Esophagus (tissue), 2 donors: ENCODE results near the gene PARN. TPM values are rescaled to one million over a fixed set of nuclear protein-coding genes. Genes with fewer than 3 reads are reported as not detected.

Experiments
- H3K27ac ChIP-seq, 2 donors: one replicate each; pipeline ENCODE4 v1.5.1; 2013; ENCODE audit warnings: low read depth in 2 of 2, mild to moderate bottlenecking in 2 of 2, inconsistent platforms in 1 of 2, low read length in 1 of 2, moderate library complexity in 1 of 2
- H3K27me3 ChIP-seq, 2 donors: one replicate each; pipeline ENCODE4 v1.6.1; 2013; ENCODE audit warnings: low read length in 2 of 2, control low read depth in 1 of 2, mild to moderate bottlenecking in 1 of 2; ENCODE audit not compliant: insufficient read depth in 2 of 2, control insufficient read depth in 1 of 2
- H3K36me3 ChIP-seq, 2 donors: one replicate each; pipeline ENCODE4 v1.6.1; 2013; ENCODE audit warnings: low read length in 1 of 2; ENCODE audit not compliant: control insufficient read depth in 2 of 2, insufficient read depth in 2 of 2
- H3K4me1 ChIP-seq, 2 donors: one replicate each; pipeline ENCODE4 v1.6.1; 2013; ENCODE audit warnings: low read length in 1 of 2; ENCODE audit not compliant: control insufficient read depth in 2 of 2, insufficient read depth in 2 of 2
- H3K4me3 ChIP-seq, 2 donors: one replicate each; pipeline ENCODE4 v1.5.1; 2013; ENCODE audit warnings: low read length in 2 of 2, mild to moderate bottlenecking in 2 of 2, low read depth in 1 of 2, moderate library complexity in 1 of 2
- H3K9me3 ChIP-seq, 2 donors: one replicate each; pipeline ENCODE4 v1.6.1; 2013; ENCODE audit warnings: mild to moderate bottlenecking in 2 of 2, low read depth in 1 of 2, low read length in 1 of 2, moderate library complexity in 1 of 2; ENCODE audit not compliant: control insufficient read depth in 2 of 2, insufficient read depth in 1 of 2
- WGBS, 2 donors: extraction: QIAGEN DNeasy Blood & Tissue Kit; methylation state at CpG; one replicate each; pipeline ENCODE4 v1.1.7; 2013; 5-methylcytosine and 5-hydroxymethylcytosine counted together
- polyA plus RNA-seq, 2 donors: library from polyadenylated mRNA; stranded (reverse); fragments of 200-250 nt; gene quantifications; one replicate each; pipeline ENCODE4 v1.2.3, GENCODE V29; 2013
- donor health status: healthy with polysubstance abuse.
- donor health status: Bipolar disorder and iron deficiency.

The PARN gene
- polyA plus RNA-seq, 2 donors = 5.5 to 11.9 TPM

- no peaks in the 10 kb centered on the region for H3K27me3 ChIP-seq
- no peak overlapping the region for H3K27ac ChIP-seq
- no peaks in the 10 kb centered on the region for H3K9me3 ChIP-seq
- no peaks in the 10 kb centered on the region for H3K36me3 ChIP-seq
- peaks cover 0 to 9% of the 10 kb centered on the region in 2 donors for H3K4me1 ChIP-seq
- WGBS, 2 donors = 85 to 86% methylated on average over 4 of the region's 4 CpGs
- no peak overlapping the region for H3K4me3 ChIP-seq
These were observed 140.6 kb downstream of the PARN start for GRCh38 chr16:14489460-14489859.

GRCh38 chr16:14487579-14487978 lies 142.5 kb downstream of the PARN start:
- no peak overlapping the region for H3K4me3 ChIP-seq
- 16 to 27% methylated on average over 3 of the region's 3 CpGs for WGBS, 2 donors
- H3K27ac ChIP-seq = no peak overlapping the region

GRCh38 chr16:14486520-14487303 lies 143.3 kb downstream of the PARN start:
- Histone ChIP-seq H3K4me1 (peaks cover 0 to 4% of the 10 kb centered on the region in 2 donors), H3K27ac (peak overlapping the region; percentile 26 to 82)
- 17 to 21% methylated on average over 20 of the region's 20 CpGs for WGBS, 2 donors

More at GRCh38 chr16:14487579-14487978, 142.5 kb downstream of the PARN start:
- Histone ChIP-seq H3K4me1 (peaks cover 0 to 9% of the 10 kb centered on the region in 2 donors), H3K27me3 (no peaks in the 10 kb centered on the region), H3K9me3 (no peaks in the 10 kb centered on the region), H3K36me3 (no peaks in the 10 kb centered on the region)

GRCh38 chr16:14485811-14486519 lies 144.1 kb downstream of the PARN start:
- no peak overlapping the region for H3K27ac ChIP-seq
- 85 to 89% methylated on average over 16 of the region's 16 CpGs for WGBS, 2 donors

More at GRCh38 chr16:14486520-14487303, 143.3 kb downstream of the PARN start:
- Histone ChIP-seq H3K27me3 (no peaks in the 10 kb centered on the region), H3K36me3 (no peaks in the 10 kb centered on the region), H3K9me3 (no peaks in the 10 kb centered on the region), H3K4me3 (peak overlapping the region; percentile 17 to 41)

GRCh38 chr16:14485121-14485551 lies 144.9 kb downstream of the PARN start:
- 88 to 92% methylated on average over 2 of the region's 2 CpGs for WGBS, 2 donors
- Histone ChIP-seq H3K36me3 (no peaks in the 10 kb centered on the region), H3K9me3 (no peaks in the 10 kb centered on the region), H3K27me3 (no peaks in the 10 kb centered on the region), H3K4me3 (no peak overlapping the region), H3K4me1 (peaks cover 0 to 4% of the 10 kb centered on the region in 2 donors), H3K27ac (no peak overlapping the region)

More at GRCh38 chr16:14485811-14486519, 144.1 kb downstream of the PARN start:
- no peaks in the 10 kb centered on the region for H3K9me3 ChIP-seq
- H3K4me1 ChIP-seq = peaks cover 0 to 4% of the 10 kb centered on the region in 2 donors
- no peak overlapping the region for H3K4me3 ChIP-seq
- H3K27me3 ChIP-seq = no peaks in the 10 kb centered on the region
- no peaks in the 10 kb centered on the region for H3K36me3 ChIP-seq

GRCh38 chr16:14483819-14484385 lies 146.2 kb downstream of the PARN start:
- no peaks in the 10 kb centered on the region for H3K27me3 ChIP-seq
- H3K27ac ChIP-seq = no peak overlapping the region
- H3K4me3 ChIP-seq = no peak overlapping the region
- 85 to 96% methylated on average over 6 of the region's 6 CpGs for WGBS, 2 donors
- no peaks in the 10 kb centered on the region for H3K9me3 ChIP-seq
- peaks cover 0 to 4% of the 10 kb centered on the region in 2 donors for H3K4me1 ChIP-seq
- H3K36me3 ChIP-seq = no peaks in the 10 kb centered on the region

- no peaks in the 10 kb centered on the region for H3K36me3 ChIP-seq
- no peaks in the 10 kb centered on the region for H3K9me3 ChIP-seq
- H3K4me3 ChIP-seq = no peak overlapping the region
- H3K4me1 ChIP-seq = no peaks in the 10 kb centered on the region
- no peak overlapping the region for H3K27ac ChIP-seq
- 79 to 92% methylated on average over 1 of the region's 1 CpG for WGBS, 2 donors
- H3K27me3 ChIP-seq = no peaks in the 10 kb centered on the region
These were observed 153.9 kb downstream of the PARN start for GRCh38 chr16:14476183-14476582.

- Histone ChIP-seq H3K27me3 (no peaks in the 10 kb centered on the region), H3K4me1 (no peaks in the 10 kb centered on the region), H3K27ac (no peak overlapping the region), H3K9me3 (no peaks in the 10 kb centered on the region), H3K4me3 (no peak overlapping the region), H3K36me3 (no peaks in the 10 kb centered on the region)
- 57 to 64% methylated on average over 7 of the region's 7 CpGs for WGBS, 2 donors
These were observed 154.5 kb downstream of the PARN start for GRCh38 chr16:14475370-14476139.

GRCh38 chr16:14473488-14473887 lies 156.6 kb downstream of the PARN start:
- WGBS, 2 donors = 95% methylated on average over 5 of the region's 5 CpGs
- Histone ChIP-seq H3K4me3 (no peak overlapping the region), H3K36me3 (no peaks in the 10 kb centered on the region), H3K27me3 (no peaks in the 10 kb centered on the region), H3K27ac (no peak overlapping the region), H3K9me3 (no peaks in the 10 kb centered on the region), H3K4me1 (no peaks in the 10 kb centered on the region)
